Pulmonary artery endothelial cell (primary cell): ENCODE measurements around the gene OR1A1. TPM values are rescaled to one million over a fixed set of nuclear protein-coding genes. Genes with fewer than 3 reads are reported as not detected.
"Not testable (repeated sequence)": the region's sequence is repeated elsewhere in the genome, so short reads cannot be mapped to it uniquely, and the experiment has no call there.

Source experiments
- DNase-seq: peaks from one replicate; pipeline ENCODE4 v3.0.0-alpha.2; 2011; ENCODE audit warnings: low read depth, low spot score
- total RNA-seq: library from RNA; depleted of rRNA; stranded (reverse); fragments of >200 nt; gene quantifications from 2 replicates; pipeline ENCODE4 v1.2.3, GENCODE V29; 2014

Gene OR1A1, protein sequence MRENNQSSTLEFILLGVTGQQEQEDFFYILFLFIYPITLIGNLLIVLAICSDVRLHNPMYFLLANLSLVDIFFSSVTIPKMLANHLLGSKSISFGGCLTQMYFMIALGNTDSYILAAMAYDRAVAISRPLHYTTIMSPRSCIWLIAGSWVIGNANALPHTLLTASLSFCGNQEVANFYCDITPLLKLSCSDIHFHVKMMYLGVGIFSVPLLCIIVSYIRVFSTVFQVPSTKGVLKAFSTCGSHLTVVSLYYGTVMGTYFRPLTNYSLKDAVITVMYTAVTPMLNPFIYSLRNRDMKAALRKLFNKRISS
- not detected in 2 replicates for total RNA-seq

DNA sequence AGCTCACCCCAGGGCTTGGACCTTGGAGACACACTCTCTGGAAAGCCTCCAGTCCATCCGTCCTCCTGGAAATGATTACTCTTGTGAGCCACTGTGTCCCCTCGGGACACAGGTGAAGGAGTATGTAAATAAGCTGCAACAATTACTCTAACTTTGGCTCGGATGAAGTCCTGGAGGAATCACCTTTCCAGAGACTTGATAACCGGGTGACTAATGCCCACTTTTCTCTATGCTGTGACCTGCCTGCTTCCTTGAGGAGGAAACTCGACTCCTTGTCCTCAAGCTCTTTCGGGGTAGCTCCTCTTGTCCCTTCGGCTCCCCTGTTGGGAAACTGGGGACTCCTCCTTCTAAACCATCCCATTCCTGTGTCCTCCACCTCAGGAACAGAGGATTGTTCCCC, at the start of gene OR1A1:
TSS of gene OR1A1 (plus strand) at position 301 of the 400 bp plus-strand sequence. CDS start 7,954 bp downstream, outside the sequence.
- no peak for DNase-seq

DNA sequence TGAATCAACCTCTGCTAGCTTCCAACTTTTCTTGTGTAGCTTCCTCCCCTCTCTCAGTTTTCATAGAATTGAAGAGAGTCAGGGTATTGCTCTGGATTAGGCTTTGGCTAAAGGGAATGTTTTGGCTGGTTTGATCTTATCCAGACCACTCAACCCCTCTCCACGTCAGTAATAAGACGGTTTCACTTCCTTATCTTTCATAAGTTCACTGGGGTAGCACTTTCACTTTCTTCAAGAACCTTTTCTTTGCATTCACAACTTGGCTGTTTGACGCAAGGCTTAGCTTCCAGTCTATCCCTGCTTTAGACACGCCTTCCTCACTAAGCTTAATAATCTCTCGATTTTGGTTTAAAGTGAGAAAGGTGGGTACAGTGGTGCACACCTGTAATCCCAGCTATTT, 39.9 kb upstream of the OR1A1 start:
- DNase-seq = no peak

DNA sequence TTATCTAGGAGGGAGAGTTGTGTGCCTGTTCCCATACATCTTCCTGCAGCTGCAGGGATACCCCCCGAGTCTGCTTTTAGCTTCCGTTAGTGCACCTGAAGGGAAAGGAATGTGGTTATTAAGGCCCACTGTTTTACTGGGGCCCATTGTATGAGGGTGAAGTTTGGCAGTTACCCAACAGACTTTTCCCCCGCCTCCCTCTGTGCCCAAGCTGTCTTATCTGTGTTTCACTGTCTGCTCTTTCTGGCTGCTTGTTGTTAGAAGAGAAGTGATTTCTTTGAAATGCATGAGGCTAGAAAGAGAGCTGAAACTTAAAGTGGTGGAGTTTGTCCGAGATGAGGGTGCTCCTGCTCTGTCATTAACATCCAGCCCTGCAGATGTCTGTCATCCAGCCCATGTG, 17.5 kb upstream of the OR1A1 start:
- DNase-seq = no peak

DNA sequence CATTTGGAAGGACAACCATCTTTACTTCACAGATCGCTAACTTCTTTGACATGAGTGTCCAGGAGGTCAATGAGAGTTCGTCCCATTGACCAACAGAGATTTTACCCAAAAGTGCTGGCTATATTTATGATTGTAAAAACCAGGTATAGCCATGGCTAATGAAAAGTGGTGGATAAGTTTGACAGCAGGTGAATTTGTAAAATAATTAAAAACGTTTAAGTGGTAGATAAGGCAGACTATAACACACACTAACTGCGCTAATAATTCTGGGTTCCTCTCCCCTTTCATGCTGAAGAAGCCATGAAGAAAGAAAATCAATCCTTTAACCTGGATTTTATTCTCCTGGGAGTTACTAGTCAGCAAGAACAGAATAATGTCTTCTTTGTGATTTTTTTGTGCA, 10.2 kb upstream of the OR1A1 start, which contains the start of gene OR1A2:
TSS of gene OR1A2 (plus strand) at position 301 of the 400 bp plus-strand sequence. CDS start at position 301, 0 bp downstream.
- no peak for DNase-seq

DNA sequence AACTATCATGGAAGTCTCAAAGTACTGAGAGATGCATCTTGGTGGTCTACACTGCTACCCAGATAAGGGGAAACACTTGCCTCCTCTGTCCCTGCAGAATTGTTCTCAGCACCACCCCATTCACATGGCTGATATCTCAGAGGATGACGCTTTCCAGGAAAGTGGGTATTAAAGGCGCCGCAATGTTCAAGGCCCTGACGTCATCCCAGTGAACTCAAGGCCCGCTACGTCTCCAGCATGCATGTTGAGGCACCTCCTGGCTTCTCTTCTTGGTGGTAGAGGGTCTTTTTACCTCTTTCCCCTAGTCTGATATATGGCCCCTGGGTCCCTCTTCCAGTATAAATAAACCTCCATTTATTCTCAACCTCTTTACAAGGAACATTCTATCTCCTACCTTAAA, 1.0 kb downstream of the OR1A1 start:
- DNase-seq = no peak

DNA sequence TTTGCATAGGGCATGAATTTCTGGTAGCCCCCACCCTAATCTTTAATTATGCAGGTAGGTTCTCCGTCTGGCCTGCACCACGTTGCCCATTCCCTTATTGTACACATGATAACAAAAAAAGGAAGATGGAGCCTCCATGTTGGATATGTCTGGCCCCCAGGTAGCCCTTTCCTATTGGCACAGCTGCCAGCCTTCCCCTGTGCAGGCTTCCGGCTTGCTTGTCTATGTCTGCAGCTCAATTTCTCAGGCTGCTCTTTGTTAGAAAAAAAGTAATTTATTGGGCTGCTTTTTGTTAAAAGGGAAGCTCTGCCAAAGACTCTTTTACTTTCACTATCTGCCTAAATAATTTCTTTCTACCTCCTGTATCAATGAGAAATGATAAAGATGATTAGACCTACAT, 5.5 kb downstream of the OR1A1 start:
- DNase-seq = no peak

DNA sequence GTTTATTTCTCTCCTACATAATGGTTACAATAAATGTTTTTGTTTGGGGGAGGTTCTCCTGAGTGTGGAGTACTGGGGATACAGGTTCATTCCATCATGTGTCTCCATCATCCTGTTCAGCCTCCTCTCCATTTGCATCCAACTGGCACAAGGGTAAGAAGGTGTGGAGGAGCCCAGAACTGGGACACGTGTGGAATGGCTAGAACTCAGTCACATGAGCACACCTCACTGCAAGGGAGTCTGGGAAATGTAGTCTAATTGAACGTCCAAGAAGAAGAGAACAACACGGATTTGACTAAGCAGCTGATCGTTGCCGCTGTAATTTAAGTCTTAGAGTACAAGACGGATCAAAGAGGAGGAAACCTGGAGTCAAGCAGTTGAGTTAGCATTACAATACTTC, 6.1 kb downstream of the OR1A1 start:
- no peak for DNase-seq

DNA sequence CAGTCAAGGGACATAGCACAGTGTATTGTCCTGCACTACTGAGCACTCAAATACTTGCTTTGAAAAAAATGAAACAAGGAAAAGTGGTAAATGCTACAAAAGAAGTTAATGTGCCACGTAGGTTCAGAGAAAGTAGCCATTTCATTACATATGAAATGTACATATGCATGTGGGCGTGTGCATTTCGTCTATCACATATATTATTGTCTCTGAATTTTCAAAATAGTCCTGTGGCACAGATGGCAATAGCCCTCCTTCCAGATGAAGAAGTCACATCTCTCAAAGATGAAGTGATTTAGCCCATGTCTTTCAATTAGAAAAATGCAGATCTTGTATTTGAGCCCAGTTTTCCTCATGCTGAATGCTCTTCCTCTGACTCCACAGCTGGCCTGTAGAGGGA, 12.5 kb downstream of the OR1A1 start:
- DNase-seq = not testable (repeated sequence)

DNA sequence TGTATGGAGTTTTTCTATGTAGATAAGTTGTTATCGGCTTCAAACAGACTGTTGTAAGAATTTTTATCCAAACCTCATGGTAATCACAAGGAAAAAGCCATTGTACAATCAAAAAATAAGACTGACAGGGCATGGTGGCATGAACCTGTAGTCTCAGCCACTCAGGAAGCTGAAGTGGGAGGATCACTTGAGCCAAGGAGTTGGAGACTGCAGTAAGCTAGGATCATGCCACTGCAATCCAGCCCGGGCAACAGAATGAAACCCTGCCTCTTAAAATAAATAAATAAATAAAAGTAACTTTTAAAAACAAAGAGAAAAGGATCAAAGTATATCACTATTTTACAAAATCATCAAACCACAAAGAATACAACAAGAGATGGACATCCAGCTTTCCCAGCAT, 14.4 kb downstream of the OR1A1 start:
- DNase-seq = no peak

DNA sequence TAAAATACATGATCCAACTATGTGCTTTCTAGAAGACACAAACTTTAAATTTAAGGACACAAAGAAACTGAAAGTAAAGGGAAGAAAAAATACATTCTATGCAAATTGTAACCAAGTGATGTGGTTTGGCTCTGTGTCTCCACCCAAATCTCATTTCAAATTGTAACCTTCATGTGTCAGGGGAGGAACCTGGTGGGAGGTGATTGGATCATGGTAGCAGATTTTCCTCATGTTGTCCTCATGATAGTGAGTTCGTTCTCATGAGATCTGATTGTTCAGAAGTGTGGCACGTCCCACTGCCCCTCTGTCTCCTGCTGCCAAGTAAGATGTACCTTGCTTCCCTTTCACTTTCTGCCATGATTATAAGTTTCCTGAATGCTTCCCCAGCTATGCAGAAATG, 15.0 kb downstream of the OR1A1 start:
- no peak for DNase-seq

DNA sequence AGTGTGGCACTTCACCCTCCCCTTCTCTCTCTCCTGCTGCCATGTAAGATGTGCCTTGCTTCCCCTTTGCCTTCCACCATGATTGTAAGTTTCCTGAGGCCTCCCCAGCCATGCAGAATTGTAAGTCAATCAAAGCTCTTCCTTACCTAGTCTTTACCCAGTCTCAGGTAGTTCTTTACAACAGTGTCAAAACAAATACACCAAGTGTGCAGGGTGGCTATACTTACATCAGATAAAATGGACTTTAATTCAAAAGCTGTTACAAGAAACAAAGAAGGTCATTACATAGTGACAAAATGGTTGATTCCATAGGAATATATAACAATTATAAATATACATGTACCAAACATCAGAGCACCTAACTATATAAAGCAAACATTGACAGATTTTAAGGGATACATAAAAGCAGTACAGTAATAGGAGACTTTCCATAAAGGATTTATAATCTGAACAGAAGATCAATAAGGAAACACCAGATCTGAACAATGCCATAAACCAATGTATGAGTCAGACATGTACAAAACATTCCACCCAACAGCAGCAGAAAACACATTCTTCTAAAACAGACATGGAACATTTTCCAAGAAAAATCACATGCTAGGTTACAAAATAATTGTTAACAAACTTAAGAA, 17.4 kb downstream of the OR1A1 start:
- not testable (repeated sequence) for DNase-seq

DNA sequence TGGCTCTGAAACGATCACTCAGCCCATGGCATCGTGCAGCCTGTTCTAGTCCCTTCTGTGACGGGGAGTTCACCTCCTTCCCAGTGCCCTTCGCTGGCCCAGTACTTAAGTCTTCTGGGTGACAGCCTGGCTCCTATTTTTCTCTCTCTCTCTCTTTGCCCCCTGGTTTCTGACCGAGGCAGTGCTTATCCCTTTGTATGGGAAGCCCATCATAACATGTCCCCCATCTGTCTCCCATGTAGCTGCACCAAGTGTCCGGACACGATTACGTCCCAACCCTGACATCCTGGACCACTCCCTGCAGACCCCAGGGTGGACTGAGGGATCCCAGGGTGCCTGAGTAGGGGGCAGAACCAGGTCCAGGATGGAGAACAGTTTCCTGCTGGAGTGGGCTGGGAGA, 24.8 kb downstream of the OR1A1 start:
- not testable (repeated sequence) for DNase-seq

DNA sequence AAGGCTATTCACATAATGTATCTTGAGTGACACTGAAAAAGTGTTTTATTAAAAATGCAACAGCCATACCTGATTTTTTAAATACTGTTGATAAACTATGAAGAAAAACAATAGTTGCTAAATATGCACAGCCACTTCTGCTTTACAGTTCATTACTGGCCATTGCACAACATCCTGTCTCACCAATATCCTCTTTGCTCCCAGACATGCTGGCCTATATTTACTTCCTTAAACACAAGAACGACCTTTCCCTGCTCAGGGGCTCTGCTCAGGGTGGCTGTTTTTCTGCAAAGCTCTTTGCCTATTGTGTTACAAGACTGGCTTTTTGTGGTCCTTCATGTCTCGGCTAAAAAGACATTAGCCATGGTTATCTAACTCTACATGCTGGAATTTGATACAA, 31.2 kb downstream of the OR1A1 start:
- not testable (repeated sequence) for DNase-seq

DNA sequence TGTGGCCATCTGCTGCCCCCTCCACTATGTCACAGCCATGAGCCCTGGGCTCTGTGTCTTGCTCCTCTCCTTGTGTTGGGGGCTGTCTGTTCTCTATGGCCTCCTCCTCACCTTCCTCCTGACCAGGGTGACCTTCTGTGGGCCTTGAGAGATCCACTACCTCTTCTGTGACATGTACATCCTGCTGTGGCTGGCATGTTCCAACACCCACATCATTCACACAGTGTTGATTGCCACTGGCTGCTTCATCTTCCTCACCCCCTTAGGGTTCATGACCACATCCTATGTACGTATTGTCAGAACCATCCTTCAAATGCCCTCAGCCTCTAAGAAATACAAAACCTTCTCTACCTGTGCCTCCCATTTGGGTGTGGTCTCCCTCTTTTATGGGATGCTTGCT, 33.6 kb downstream of the OR1A1 start:
- DNase-seq = not testable (repeated sequence)

DNA sequence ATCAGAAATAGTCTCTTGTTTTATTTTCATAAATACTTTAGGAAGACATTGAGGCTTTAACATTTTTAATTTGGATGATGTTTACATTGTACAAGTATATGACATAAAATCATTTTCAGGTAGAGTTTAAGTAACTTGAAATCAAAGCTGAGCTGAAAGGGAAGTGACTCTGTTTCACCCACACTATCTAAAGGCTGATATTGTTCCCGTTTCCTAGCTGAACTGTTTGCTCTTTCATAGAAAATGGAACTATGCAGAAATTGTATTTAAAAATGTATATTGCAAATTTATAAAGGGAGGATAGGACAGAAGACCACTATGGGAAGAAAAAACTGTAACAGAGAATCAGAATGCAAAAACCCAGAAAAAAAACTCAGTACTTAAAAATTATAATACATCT, 37.4 kb downstream of the OR1A1 start:
- DNase-seq = not testable (repeated sequence)

DNA sequence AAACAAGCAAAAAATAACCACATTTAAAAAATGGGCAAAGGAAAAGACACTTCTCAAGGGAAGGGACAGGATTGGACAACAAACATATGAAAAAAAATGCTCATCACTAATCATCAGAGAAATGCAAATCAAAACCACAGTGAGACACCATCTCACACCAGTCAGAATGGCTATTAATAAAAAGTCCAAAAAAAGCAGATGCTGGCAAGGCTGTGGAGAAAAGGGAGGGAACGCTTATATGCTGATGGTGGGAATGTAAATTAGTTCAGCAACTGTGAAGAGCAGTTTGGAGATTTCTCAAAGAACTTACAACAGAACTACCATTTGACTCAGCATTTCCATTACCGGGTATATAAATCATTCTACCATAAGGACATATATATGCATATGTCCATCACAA, 41.5 kb downstream of the OR1A1 start:
- not testable (repeated sequence) for DNase-seq

DNA sequence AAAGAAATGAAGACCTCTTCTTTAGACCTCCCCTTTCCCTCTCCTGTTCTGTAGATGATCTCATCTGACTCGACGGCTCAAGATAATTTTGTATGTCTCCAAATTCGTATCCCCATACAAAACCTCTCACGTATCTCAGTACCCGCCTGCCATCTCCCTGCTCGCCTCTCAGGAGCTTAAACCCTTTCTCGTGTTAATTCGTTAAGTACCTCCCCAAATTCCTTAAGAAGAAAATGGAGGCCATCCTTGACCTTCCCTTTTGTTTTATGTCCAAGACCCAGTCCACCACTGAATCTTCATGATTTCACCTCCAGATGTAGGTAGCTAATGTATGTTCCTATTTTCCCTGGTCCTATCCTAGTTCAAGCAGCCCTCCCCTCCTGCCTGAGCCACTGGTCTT, 49.1 kb downstream of the OR1A1 start:
- no peak for DNase-seq

DNA sequence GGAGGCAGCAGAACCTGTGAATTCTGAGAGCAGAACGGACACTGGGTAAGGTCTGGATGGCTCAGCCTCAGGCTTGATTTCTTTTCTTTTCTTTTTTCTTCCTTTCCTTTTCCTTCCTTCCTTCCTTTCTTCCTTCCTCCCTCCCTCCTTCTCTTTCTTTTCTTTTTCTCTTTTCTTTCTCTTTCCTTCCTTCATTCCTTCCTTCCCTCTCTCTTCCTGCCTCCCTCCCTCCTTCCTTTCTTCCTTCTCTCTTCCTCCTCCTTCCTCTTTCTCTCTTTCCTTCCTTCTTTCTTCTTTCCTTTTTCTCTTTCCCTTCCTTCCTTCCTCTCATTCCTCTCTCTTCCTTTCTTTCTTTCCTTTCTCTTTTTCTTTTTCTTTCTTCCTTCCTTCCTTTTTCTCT, 52.7 kb downstream of the OR1A1 start:
- DNase-seq = no peak

DNA sequence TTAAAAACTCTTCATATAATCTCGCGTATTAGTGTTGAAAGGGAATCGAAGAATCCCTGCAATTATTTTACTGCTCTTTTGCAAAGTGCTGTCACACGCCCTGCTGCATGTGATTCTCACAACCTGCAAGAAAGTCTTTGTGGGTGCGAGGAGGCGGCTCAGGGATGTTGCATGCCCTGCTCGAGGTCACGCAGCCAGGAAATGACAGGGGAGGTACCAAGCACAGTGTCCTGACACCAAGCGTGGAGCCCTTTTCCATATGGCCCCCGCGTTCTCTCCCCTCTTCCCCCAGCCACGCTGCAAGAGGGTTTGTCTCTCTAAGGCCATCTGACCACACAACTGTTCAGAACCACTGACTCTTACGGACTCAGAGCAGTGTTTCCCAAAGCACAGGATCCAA, 53.1 kb downstream of the OR1A1 start:
- no peak for DNase-seq
